K562 (cell line): ENCODE measurements around the gene PLCG2. TPM values are rescaled to one million over a fixed set of nuclear protein-coding genes. Genes with fewer than 3 reads are reported as not detected.

Experiments used
- ATAC-seq: fragments of 200-7000 bp; cut with Tn5 transposase; 3 replicates; pipeline ENCODE4 v1.9.1; 2020; ENCODE audit warnings: moderate library complexity
- BruUV-seq: library from RNA; stranded (reverse); fragments of 400-500 nt; replicated peaks from 2 replicates; lab custom pipeline; 2021; lab: Mats Ljungman, UMichigan
- CTCF ChIA-PET: fragments of 300-600 bp; formaldehyde crosslinking; extraction: SDS; loops from one replicate; lab custom pipeline; 2021; ENCODE audit warnings: low intra/inter-chr PET ratio; lab: Yijun Ruan, JAX
- POLR2A ChIA-PET: fragments of 300-600, 350-650 bp; sonication (Branson Sonifier 250); formaldehyde crosslinking; extraction: SDS; loops from one replicate; lab custom pipeline; 2021; ENCODE audit warnings: antibody characterized with exemption, inconsistent platforms; lab: Yijun Ruan, JAX
- DNase-seq, 4 experiments: peaks; one replicate each; pipeline versions ENCODE4 v3.0.0 to v3.0.0-alpha.2; 2011 to 2018; ENCODE audit warnings: low spot score in 3 of 4, mixed read lengths in 3 of 4; ENCODE audit errors: extremely low read depth in 1 of 4
- FAIRE-seq: peaks from 2 replicates; lab custom pipeline; 2011; peaks lifted over from hg19 to GRCh38; lab: Jason Lieb, UNC
- H2AFZ ChIP-seq: 2 replicates; pipeline ENCODE4 v1.6.0; 2011; ENCODE audit warnings: low read depth, low read length, control low read depth, inconsistent platforms
- H3K27ac ChIP-seq: fragments of 200-600 bp; 3 replicates; pipeline ENCODE4 v1.8.0; 2011; ENCODE audit warnings: low read depth, mild to moderate bottlenecking, control low read depth, inconsistent platforms, low read length, moderate library complexity, mixed read lengths; ENCODE audit errors: extremely low read depth
- H3K27me3 ChIP-seq, 2 experiments: fragments of 300-600 bp in 1 of 2; 2 replicates in 1 of 2; 3 replicates in 1 of 2; pipeline versions ENCODE4 v1.6.0 to v1.8.0; 2011; ENCODE audit warnings: inconsistent platforms in 2 of 2, low read length in 2 of 2, mild to moderate bottlenecking in 1 of 2, mixed read lengths in 1 of 2, moderate library complexity in 1 of 2; ENCODE audit not compliant: control insufficient read depth in 2 of 2, insufficient read depth in 2 of 2
- H3K36me3 ChIP-seq: fragments of 300-600 bp; 3 replicates; pipeline ENCODE4 v1.8.0; 2011; ENCODE audit warnings: mild to moderate bottlenecking, low read length, inconsistent platforms; ENCODE audit not compliant: control insufficient read depth, insufficient read depth
- H3K4me1 ChIP-seq, 2 experiments: fragments of 200-600 bp in 1 of 2; replicated peaks in 1 of 2; 2 replicates in 1 of 2; 3 replicates in 1 of 2; pipeline versions ENCODE4 v1.5.1 to v1.8.0; 2011; ENCODE audit warnings: inconsistent platforms in 2 of 2, low read length in 2 of 2, mild to moderate bottlenecking in 1 of 2, mixed read lengths in 1 of 2, moderate library complexity in 1 of 2; ENCODE audit not compliant: control insufficient read depth in 2 of 2, insufficient read depth in 2 of 2
- H3K4me2 ChIP-seq: 2 replicates; pipeline ENCODE4 v1.6.1; 2011; ENCODE audit warnings: low read length, control low read depth, inconsistent platforms, mixed read lengths; ENCODE audit not compliant: insufficient read depth
- H3K4me3 ChIP-seq: fragments of 200-600 bp; sonication (generic), shearing (Covaris generic); 2 replicates; pipeline ENCODE4 v1.5.1; 2016; ENCODE audit warnings: control low read depth, inconsistent platforms
- H3K79me2 ChIP-seq: fragments of 200-600 bp; 3 replicates; pipeline ENCODE4 v1.8.0; 2011; ENCODE audit warnings: low read length, inconsistent platforms; ENCODE audit not compliant: control insufficient read depth, insufficient read depth
- H3K9ac ChIP-seq, 2 experiments: 2 replicates each; pipeline versions ENCODE4 v1.6.0 to v1.6.1; 2011; ENCODE audit warnings: low read depth in 2 of 2, low read length in 2 of 2, control low read depth in 1 of 2, inconsistent platforms in 1 of 2, mild to moderate bottlenecking in 1 of 2, mixed read lengths in 1 of 2; ENCODE audit not compliant: insufficient read depth in 1 of 2
- H3K9me1 ChIP-seq: one replicate; pipeline ENCODE4 v1.6.0; 2011; ENCODE audit warnings: inconsistent platforms, mild to moderate bottlenecking, low read length, moderate library complexity; ENCODE audit not compliant: control insufficient read depth, insufficient read depth
- H3K9me3 ChIP-seq: replicated peaks from 2 replicates; pipeline ENCODE4 v1.5.1; 2011; ENCODE audit warnings: low read depth, low read length, inconsistent platforms; ENCODE audit not compliant: control insufficient read depth, insufficient read depth
- H4K20me1 ChIP-seq: replicated peaks from 2 replicates; pipeline ENCODE4 v1.6.1; 2011; ENCODE audit warnings: low read length, inconsistent platforms, mixed read lengths; ENCODE audit not compliant: control insufficient read depth, insufficient read depth
- ARID2 ChIP-seq: fragments of 450-650 bp; IDR thresholded peaks from 2 replicates; pipeline ENCODE4 v1.6.1; 2017; ENCODE audit warnings: antibody characterized with exemption, mild to moderate bottlenecking
- E2F1 ChIP-seq: sonication (generic); formaldehyde crosslinking; IDR thresholded peaks from 2 replicates; pipeline ENCODE4 v1.8.1; 2023; ENCODE audit warnings: mild to moderate bottlenecking, missing genetic modification reagents, moderate library complexity
- SMC3 ChIP-seq: conservative IDR thresholded peaks from 2 replicates; pipeline ENCODE4 v1.6.1; 2011; ENCODE audit warnings: low read depth, low read length, improper control_type of control experiment; ENCODE audit not compliant: insufficient read depth
- XRCC3 ChIP-seq: fragments of 450-650 bp; IDR thresholded peaks from 2 replicates; pipeline ENCODE4 v1.6.1; 2017; ENCODE audit warnings: mild to moderate bottlenecking, moderate library complexity
- ZNF75A ChIP-seq: fragments of 450-650 bp; formaldehyde crosslinking; IDR thresholded peaks from 2 replicates; pipeline ENCODE4 v1.4.0; 2020; ENCODE audit warnings: mild to moderate bottlenecking
- WGBS: fragments of 100-300 bp; shearing (Covaris generic); methylation state at CpG from one replicate; pipeline ENCODE4 v1.1.6; 2016; ENCODE audit warnings: low coverage, mixed read lengths; ENCODE audit not compliant: insufficient coverage; ENCODE audit errors: missing lambda C conversion rate; 5-methylcytosine and 5-hydroxymethylcytosine counted together
- in situ Hi-C: fragments of 300-500 bp; cut with MboI; formaldehyde crosslinking; loops from 4 replicates; pipeline ENCODE4 v1.15.0; 2018; ENCODE audit warnings: inconsistent platforms, mixed read lengths
- intact Hi-C: fragments of 100-400 bp; cut with micrococcal nuclease; formaldehyde crosslinking; loops from 2 replicates; pipeline ENCODE4 v1.14.2; 2022
- polyA plus RNA-seq, 8 experiments: library from polyadenylated mRNA; depleted of rRNA in 4 of 8; stranded (reverse) in 5 of 8; unstranded in 3 of 8; fragments of >200 nt; fragmentation: Nextera tagmentation in 2 of 8; fragmentation: Illumina TruSeq in 1 of 8; extraction: Ambion mirVana in 2 of 8; extraction: Trizol in 1 of 8; gene quantifications; 2 replicates each; pipeline versions ENCODE4 v1.2.1 to v1.2.3, GENCODE V29; 2011 to 2014; ENCODE audit warnings: inconsistent platforms in 1 of 8, missing spikeins in 1 of 8
- total RNA-seq, 7 experiments: library from RNA; depleted of rRNA in 6 of 7; stranded (reverse); fragments of >200 nt in 6 of 7; fragmentation: Illumina TruSeq in 2 of 7; extraction: Trizol in 2 of 7; gene quantifications; 2 replicates each; pipeline versions ENCODE4 v1.2.1 to v1.2.3, GENCODE V29; 2011 to 2021; ENCODE audit warnings: low replicate concordance in 1 of 7
- TF ChIP-seq, protein P1 (sequence below): fragments of 250-450 bp; sonication (Bioruptor Pico); IDR thresholded peaks from 2 replicates; pipeline ENCODE4 v1.8.0; 2022; ENCODE audit warnings: inconsistent platforms, mild to moderate bottlenecking, moderate library complexity, borderline replicate concordance

Gene PLCG2
- total and polyA plus RNA-seq, 9 of the 15 experiments (the other 6 are each of a cell fraction or from before 2014, with no cell fraction given) = 0.94 to 7.1 (median 3.1) TPM

DNA sequence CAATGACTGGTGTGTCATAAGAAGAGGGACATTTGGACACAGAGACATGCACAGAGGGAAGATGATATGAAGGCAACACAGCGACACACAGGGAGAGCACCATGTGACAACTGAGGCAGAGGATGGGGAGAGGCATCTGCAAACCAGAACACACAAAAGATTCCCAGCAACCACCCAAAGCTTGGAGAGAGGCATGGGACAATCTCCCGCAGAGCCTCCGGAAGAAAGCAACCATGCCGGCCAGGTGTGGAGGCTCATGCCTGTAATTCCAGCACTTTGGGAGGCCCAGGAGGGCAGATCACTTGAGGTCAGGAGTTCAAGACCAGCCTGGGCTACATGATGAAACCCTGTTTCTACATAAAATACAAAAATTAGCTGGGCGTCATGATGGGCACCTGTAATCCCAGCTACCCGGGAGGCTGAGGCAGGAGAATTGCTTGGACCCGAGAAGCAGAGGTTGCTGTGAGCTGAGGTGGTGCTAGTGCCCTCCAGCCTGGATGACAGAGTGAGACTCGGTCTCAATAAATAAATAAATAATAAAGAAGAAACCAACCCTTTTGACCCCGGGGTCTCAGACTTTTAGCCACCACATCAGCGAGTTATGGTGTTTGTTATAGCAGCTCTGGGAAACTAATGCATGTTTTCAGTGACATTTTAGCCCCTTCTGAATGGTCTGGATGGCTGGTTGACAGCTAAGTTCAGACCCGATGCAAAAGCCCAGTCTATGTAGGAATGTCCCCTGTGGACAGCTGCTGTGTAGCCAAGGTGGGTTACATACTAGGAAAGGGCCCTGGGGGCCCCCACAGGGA is 13.8 kb upstream of the PLCG2 start:
- H3K4me3 ChIP-seq = no peak overlapping the region
- TF ChIP-seq XRCC3 (no peak), SMC3 (no peak), ZNF75A (CRISPR knock-in tag) (no peak), ARID2 (no peak), E2F1 (CRISPR knock-in tag) (no peak)
- TF ChIP-seq, protein P1, sequence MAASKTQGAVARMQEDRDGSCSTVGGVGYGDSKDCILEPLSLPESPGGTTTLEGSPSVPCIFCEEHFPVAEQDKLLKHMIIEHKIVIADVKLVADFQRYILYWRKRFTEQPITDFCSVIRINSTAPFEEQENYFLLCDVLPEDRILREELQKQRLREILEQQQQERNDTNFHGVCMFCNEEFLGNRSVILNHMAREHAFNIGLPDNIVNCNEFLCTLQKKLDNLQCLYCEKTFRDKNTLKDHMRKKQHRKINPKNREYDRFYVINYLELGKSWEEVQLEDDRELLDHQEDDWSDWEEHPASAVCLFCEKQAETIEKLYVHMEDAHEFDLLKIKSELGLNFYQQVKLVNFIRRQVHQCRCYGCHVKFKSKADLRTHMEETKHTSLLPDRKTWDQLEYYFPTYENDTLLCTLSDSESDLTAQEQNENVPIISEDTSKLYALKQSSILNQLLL = no peak
- H4K20me1 ChIP-seq = peaks cover 3% of the 10 kb centered on the region; the same call in 1 of the 2 replicates
- no peak overlapping the region for H3K27ac ChIP-seq
- H3K27me3 ChIP-seq = peaks cover 39 to 57% of the 10 kb centered on the region in 2 experiments
- in situ Hi-C loops (no loop called here), intact Hi-C loops (no loop called here)
- H3K9me1 ChIP-seq = no peaks in the 10 kb centered on the region
- H2AFZ ChIP-seq = no peak overlapping the region
- POLR2A ChIA-PET = interaction anchor here (0.5 to 1.8 kb wide), 5 partner anchors 8 to 1388 kb away, joined by 3 to 8 read pairs (median 4); no protein-coding TSS in a partner anchor
- no peaks in the 10 kb centered on the region for H3K79me2 ChIP-seq
- ATAC-seq (no peak; the same call in 2 of the 3 replicates), DNase-seq (no peak), FAIRE-seq (peak; percentile 29)
- CTCF ChIA-PET = no interaction called here
- H3K4me1 ChIP-seq = no peaks in the 10 kb centered on the region
- H3K4me2 ChIP-seq = no peak overlapping the region
- BruUV-seq = no TSS peak
- 9% methylated on average over 11 of the region's 11 CpGs for WGBS
- no peaks in the 10 kb centered on the region for H3K36me3 ChIP-seq
- H3K9me3 ChIP-seq = no peaks in the 10 kb centered on the region
- no peak overlapping the region for H3K9ac ChIP-seq
